Stimulated activated CD4-positive, alpha-beta T cell treated with anti-CD3 and anti-CD28 coated beads, Interleukin-4, amount 100 ng/mL, for 4 hours (primary cell): Measurements from ENCODE around the gene LARGE1.

ENCODE experiments used
- DNase-seq, 2 experiments: peaks; one replicate each; pipeline ENCODE4 v3.0.0-alpha.2; 2020

The LARGE1 gene

GRCh38 chr22:33654173-33654895 is 265.9 kb downstream of the LARGE1 start:
- DNase-seq = no peak

GRCh38 chr22:33653532-33654063 is 266.7 kb downstream of the LARGE1 start:
- no peak for DNase-seq

DNA sequence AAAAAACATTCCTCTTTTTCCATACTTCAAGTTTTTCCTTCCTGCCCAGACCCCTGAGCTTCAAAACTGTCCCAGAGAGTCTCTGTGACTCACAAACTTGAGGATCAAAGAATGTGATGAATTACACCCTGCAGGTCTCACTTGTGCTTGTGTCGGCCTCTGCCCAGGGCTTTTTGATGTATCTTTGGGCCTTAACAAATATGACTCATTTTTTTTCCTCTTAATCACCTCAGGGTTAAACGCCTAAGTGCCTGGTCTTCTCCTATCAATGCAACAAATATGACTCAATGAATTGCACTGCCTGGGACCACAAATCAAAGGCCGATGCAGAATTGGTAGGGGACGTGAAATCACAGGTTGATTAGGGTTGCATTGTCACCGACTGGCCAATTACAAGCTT is 267.7 kb downstream of the LARGE1 start:
- no peak for DNase-seq

- no peak for DNase-seq
Observed at GRCh38 chr22:33650244-33650643, 270.0 kb downstream of the LARGE1 start.

DNA sequence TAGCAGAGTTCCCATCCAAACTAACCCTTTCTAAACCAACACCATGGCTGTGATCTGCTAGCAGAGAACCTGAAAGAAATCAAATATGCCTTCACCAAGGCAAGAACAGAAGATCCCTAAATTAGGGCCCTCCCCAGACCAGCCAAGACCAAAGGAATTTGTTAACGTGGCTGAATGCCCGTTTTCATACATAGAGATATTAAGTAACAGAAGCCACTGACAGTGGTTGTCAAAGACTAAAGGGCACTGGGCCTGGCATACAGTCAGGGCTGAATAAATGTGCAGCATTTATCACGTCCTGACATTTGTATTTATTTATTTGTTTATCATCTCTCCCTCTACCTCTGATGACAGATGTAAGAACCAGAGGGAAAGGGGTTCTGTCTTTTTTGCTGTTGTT is 271.8 kb downstream of the LARGE1 start:
- no peak for DNase-seq

DNA sequence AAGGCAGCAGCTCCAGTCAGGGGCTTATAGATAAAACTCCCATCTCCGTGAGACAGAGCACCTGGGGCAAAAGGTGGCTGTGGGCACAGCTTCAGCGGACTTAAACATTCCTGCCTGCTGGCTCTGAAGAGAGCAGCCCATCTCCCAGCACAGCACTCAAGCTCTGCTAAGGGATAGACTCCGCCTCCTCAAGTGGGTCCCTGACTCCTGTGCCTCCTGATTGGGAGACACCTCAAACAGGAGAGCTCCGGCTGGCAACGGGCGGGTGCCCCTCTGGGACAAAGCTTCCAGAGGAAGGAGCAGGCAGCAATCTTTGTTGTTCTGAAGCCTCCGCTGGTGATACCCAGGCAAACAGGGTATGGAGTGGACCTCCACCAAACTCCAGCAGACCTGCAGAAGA is 279.4 kb downstream of the LARGE1 start:
- no peak for DNase-seq

DNA sequence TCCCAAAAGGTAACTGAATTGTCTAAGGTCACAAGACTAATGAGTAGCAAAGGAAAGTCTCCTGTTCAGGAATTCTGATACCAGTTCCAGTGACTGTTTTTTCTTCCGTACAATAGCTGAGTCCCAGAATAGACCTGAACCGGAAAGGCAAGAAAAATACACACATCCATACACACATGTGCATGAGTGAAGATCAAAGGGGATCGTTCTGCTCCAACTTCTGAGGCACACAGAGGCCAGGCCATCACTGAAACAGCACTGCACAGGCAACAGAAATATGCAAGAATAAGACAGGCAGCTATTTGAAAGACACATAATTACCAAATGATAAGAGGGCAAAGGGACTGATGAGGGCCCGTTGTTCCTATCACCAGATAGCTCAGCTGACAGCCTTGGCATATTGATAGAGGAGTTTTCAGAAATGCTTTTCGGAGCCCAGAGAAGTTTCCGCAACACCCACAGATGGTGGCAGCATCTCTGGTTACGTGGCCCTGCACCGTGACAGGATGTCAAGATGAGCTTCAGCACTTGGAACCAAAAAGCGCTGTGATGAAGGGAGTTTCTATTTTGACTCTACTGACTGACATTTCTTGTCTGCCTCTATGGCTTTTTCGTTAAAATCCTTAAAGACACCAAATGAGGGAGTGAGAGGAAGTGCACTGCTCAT is 280.6 kb downstream of the LARGE1 start:
- no peak for DNase-seq

DNA sequence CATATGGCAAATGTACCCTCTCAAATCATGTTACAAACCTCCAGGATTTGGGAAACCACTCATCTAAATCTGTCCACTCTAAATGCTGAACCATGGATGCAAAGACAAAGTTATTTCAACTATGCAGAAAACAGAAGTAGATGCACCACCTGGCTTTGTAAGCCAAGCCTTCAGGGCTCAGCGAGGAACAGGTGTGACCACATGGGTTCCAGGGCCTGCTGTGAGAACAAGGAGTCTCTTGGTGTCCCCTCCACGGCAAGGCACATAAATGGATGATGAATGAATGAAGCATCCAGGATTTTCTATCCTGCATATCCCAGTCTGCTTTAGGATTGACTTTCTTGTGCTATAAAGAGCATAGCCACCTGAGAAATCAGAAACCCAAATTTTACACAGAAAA is 284.5 kb downstream of the LARGE1 start:
- no peak for DNase-seq

- DNase-seq = no peak
Observed at GRCh38 chr22:33631777-33632176, 288.5 kb downstream of the LARGE1 start.

GRCh38 chr22:33625959-33626358 is 294.3 kb downstream of the LARGE1 start:
- no peak for DNase-seq

DNA sequence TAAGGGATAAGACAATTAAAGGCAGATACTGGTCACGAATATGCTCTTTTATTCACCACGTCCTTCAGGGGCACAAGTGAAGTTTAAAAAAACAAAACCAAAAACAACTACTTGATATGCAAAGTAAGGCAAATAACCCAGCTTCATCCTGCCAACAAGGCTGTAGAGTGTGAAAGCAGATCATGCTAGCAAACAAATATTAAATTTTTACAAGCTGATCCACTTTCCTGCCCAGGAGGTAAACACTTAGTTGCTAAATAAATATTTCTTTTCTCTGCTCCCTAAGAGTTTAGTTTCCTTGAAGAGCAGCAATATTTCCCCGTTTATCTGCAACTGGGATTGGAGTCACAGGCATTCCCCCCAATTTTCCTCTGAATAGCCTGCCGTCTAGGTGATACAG is 300.2 kb downstream of the LARGE1 start:
- no peak for DNase-seq

- no peak for DNase-seq
Observed at GRCh38 chr22:33606504-33606903, 313.8 kb downstream of the LARGE1 start.

GRCh38 chr22:33605666-33606065 is 314.6 kb downstream of the LARGE1 start:
- no peak for DNase-seq

GRCh38 chr22:33605221-33605620 is 315.1 kb downstream of the LARGE1 start:
- no peak for DNase-seq

DNA sequence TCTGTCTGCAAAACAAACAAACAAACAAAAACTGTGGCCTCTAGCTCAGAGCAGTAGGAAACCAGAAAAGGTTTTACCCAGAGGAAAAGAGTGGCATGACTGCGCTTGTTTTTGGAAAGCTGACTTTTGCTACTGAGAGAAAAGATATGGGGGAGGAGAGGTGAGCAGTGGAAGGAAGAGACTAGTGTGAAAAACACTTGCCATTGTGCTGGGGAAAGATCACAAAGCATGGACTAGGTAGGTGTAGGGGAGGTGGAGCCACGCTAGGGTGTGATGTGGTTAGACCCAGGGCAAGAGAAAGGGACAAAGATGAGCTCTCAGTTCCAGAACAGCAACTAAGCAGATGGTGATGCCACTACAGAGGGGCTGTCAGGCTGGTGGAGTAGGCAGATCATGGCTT is 319.2 kb downstream of the LARGE1 start:
- no peak for DNase-seq

DNA sequence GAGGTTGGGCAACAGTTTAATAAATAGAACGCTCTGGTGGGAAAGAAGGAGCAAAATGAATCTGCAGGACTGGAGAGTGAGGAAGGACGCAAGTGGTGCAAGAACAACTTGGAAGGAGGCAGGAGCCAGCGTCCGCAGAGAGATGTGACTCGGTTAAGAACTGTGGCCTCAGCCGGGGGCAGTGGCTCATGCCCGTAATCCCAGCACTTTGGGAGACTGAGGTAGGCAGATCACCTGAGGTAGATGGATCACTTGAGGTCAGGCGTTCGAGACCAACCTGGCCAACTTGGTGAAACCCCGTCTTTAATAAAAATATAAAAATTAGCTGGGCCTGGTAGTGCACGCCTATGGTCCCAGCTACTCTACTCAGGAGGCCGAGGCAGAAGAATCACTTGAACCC is 319.7 kb downstream of the LARGE1 start:
- DNase-seq = no peak

DNA sequence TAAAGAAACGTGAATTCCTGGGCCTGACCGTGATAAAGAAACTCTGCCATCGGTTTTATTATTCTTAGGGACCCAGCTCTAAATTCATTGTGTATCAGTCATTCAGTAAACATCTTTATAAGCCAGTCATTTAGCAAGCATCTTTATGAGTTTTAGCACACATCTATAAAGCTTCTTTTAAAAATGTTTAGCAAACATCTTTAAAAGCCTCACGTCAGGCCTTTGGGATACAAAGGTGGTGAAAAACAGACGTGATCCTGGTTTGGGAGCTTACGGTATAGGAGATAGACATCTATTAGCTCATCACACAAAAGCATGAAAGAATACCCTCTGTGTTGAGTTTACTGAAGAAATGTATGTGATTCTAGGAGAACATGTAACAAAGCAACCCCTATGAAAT is 320.2 kb downstream of the LARGE1 start:
- DNase-seq = no peak

- DNase-seq = no peak
Observed at GRCh38 chr22:33599596-33599995, 320.7 kb downstream of the LARGE1 start.

- DNase-seq = no peak
Observed at GRCh38 chr22:33598821-33599220, 321.5 kb downstream of the LARGE1 start.

GRCh38 chr22:33597274-33597985 is 322.8 kb downstream of the LARGE1 start:
- no peak for DNase-seq

DNA sequence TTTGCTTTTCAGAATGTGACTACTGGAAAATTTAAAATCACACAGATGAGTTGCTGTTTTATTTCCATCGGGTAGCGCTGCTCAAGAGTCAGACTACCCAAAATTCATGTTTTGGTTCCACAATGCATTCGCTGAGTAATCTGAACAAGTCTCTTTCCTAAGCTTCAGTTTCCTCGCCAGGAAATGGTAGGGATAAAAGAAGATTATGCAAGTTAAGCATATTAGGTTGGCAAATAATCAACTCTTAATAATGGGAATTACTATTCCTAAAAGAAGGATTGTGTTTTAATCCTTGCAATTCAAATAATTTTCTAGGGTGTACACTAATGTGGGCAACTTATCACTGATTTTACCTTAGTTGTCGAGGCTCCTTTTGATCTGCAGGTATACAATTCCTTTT is 326.5 kb downstream of the LARGE1 start:
- no peak for DNase-seq

DNA sequence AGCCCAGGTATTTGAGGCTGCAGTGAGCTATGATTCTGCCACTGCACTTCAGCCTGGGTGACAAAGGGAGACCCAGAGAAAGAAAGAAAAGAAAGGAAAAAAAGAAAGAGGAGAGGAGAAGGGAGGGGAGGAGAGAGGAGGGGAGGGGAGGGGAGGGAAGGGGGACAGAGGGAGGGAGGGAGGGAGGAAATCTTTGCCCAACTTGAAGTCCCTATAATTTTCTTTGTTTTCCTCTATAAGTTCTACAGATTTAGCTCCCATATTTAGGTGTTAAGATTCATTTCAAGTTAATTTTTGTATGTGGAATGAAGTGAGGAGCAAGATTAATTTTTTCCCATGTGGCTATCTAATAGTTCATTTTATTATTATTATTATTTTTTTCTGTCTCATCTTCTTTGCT is 328.3 kb downstream of the LARGE1 start:
- DNase-seq = no peak

DNA sequence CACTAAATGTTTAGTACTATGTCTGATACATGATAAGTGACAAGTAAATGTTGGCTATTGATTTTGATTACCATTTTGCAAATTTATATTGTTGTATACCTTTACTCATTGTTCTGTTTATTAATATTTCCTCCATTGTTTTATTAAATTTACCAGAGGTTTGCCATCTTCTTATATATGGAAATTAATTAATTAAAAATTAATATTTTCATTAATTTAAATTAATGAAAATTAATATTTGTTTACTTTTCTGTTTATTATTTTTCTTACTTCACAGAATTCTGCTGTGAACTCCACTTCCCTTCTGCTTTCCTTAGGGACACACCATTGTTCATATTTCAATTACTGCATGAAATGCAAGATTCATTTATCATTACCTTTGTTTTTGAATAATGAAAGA is 331.0 kb downstream of the LARGE1 start:
- no peak for DNase-seq

DNA sequence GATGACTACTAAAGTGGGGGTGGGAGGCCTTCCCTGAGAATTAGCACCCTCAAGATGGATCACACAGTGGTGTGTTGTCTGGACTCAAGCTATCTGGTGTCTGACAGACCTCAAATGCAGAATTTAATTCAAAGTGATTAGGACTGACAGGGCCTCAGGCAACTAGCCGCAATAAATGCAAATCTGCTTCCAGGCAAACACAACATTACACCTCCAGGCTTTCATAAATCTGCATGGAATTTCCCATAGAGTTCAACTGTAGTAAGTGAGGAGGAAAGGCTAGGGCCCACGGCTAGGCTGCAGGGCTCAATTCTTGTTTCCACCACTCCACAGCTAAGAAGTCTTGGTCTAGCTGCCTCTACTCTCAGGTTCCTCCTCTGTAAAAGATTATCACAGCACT is 331.4 kb downstream of the LARGE1 start:
- no peak for DNase-seq
